HL-60 (cell line): ENCODE data around the gene PSMC3IP.
A peak's percentile ranks its signal among the peaks of the same experiment; 100 is the strongest.

Experiments used
- DNase-seq, 2 experiments: peaks; one replicate each; pipeline ENCODE4 v3.0.0-alpha.2; 2010 to 2020; ENCODE audit warnings: low read depth in 1 of 2, low spot score in 1 of 2
- H3K27ac ChIP-seq: fragments of 250-450 bp; sonication (Bioruptor Pico); replicated peaks from 2 replicates; pipeline ENCODE4 v1.5.1; 2020; ENCODE audit warnings: mild to moderate bottlenecking, moderate library complexity
- H3K27me3 ChIP-seq: fragments of 250-450 bp; sonication (Bioruptor Pico); 2 replicates; pipeline ENCODE4 v1.5.1; 2021; ENCODE audit warnings: mild to moderate bottlenecking, moderate library complexity; ENCODE audit not compliant: insufficient read depth, poor library complexity, severe bottlenecking
- H3K4me3 ChIP-seq: replicated peaks from 2 replicates; pipeline ENCODE4 v1.5.1; 2011; ENCODE audit warnings: mild to moderate bottlenecking, control low read depth, low read length; ENCODE audit not compliant: insufficient read depth
- CTCF ChIP-seq: IDR thresholded peaks from one replicate; pipeline ENCODE4 v1.5.1; 2011; ENCODE audit warnings: low read length, control low read depth, inconsistent platforms; ENCODE audit not compliant: insufficient read depth
- GABPA ChIP-seq: IDR thresholded peaks from 2 replicates; pipeline ENCODE4 v1.6.1; 2012; ENCODE audit warnings: low read depth
- POLR2AphosphoS5 ChIP-seq: IDR thresholded peaks from 2 replicates; pipeline ENCODE4 v1.6.1; 2012; ENCODE audit warnings: low read depth
- REST ChIP-seq: IDR thresholded peaks from 2 replicates; pipeline ENCODE4 v1.6.1; 2012; ENCODE audit warnings: low read depth; ENCODE audit not compliant: insufficient replicate concordance
- SPI1 ChIP-seq: IDR thresholded peaks from 2 replicates; pipeline ENCODE4 v1.6.1; 2012; ENCODE audit warnings: low read depth, mild to moderate bottlenecking, borderline replicate concordance

The PSMC3IP gene

GRCh38 chr17:42574463-42574862 is 3.1 kb downstream of the PSMC3IP start:
- Histone ChIP-seq H3K4me3 (no peak overlapping the region), H3K27me3 (no peaks in the 10 kb centered on the region), H3K27ac (no peak overlapping the region)
- DNase-seq = no peak
- TF ChIP-seq CTCF (no peak), GABPA (no peak), POLR2AphosphoS5 (no peak), REST (no peak), SPI1 (no peak)

GRCh38 chr17:42573095-42573494 is 4.4 kb downstream of the PSMC3IP start:
- peak in 1 of 2 experiments; percentile 52 for DNase-seq

GRCh38 chr17:42571435-42572225 is 5.9 kb downstream of the PSMC3IP start:
- H3K27me3 ChIP-seq = no peaks in the 10 kb centered on the region
- DNase-seq = no peak
- H3K4me3 ChIP-seq = no peak overlapping the region
- H3K27ac ChIP-seq = no peak overlapping the region
- no peak for TF ChIP-seq CTCF

More at GRCh38 chr17:42573095-42573494, 4.4 kb downstream of the PSMC3IP start:
- no peak overlapping the region for H3K4me3 ChIP-seq
- TF ChIP-seq SPI1 (peak; percentile 20; the same call in 1 of the 2 replicates), GABPA (no peak)
- no peak overlapping the region for H3K27ac ChIP-seq
- H3K27me3 ChIP-seq = no peaks in the 10 kb centered on the region

GRCh38 chr17:42568341-42569111 is 9.0 kb downstream of the PSMC3IP start:
- Histone ChIP-seq H3K4me3 (no peak overlapping the region), H3K27me3 (no peaks in the 10 kb centered on the region), H3K27ac (no peak overlapping the region; the same call in 1 of the 2 replicates)
- no peak for DNase-seq
- TF ChIP-seq POLR2AphosphoS5 = no peak
- TF ChIP-seq REST = no peak
- no peak for TF ChIP-seq SPI1
- no peak for TF ChIP-seq CTCF
- no peak for TF ChIP-seq GABPA
